Neural cell (in vitro differentiated cells): ENCODE results near the gene IFI16. TPM values are rescaled to one million over a fixed set of nuclear protein-coding genes. Genes with fewer than 3 reads are reported as not detected.
"Not testable (repeated sequence)": the region's sequence is repeated elsewhere in the genome, so short reads cannot be mapped to it uniquely, and the experiment has no call there.

ENCODE experiments used
- H2AFZ ChIP-seq: fragments of 200-600, 300-800 bp; sonication (generic), shearing (Covaris generic); 2 replicates; pipeline ENCODE4 v1.6.0; 2014; ENCODE audit warnings: low read depth, mild to moderate bottlenecking, antibody characterized with exemption, low read length, moderate library complexity
- H3F3A ChIP-seq: fragments of 200-600 bp; shearing (Covaris generic); 2 replicates; pipeline ENCODE4 v1.6.1; 2016; ENCODE audit warnings: mild to moderate bottlenecking, moderate library complexity, mixed read lengths, antibody characterized with exemption, low read length; ENCODE audit not compliant: insufficient read depth, poor library complexity, severe bottlenecking
- H3K27ac ChIP-seq: fragments of 200-600, 300-800 bp; sonication (generic), shearing (Covaris generic); 2 replicates; pipeline ENCODE4 v1.5.1; 2014; ENCODE audit warnings: mild to moderate bottlenecking, low read length, moderate library complexity
- H3K27me3 ChIP-seq: fragments of 300-800, 200-600 bp; sonication (generic), shearing (Covaris generic); 2 replicates; pipeline ENCODE4 v1.6.0; 2014; ENCODE audit warnings: mild to moderate bottlenecking, low read depth, low read length, moderate library complexity; ENCODE audit not compliant: insufficient read depth
- H3K36me3 ChIP-seq: fragments of 300-800, 200-600 bp; sonication (generic), shearing (Covaris generic); 2 replicates; pipeline ENCODE4 v1.5.1; 2014; ENCODE audit warnings: mild to moderate bottlenecking, antibody characterized with exemption, low read length, moderate library complexity; ENCODE audit not compliant: insufficient read depth
- H3K4me2 ChIP-seq: fragments of 300-800, 200-600 bp; sonication (generic), shearing (Covaris generic); 2 replicates; pipeline ENCODE4 v1.6.0; 2014; ENCODE audit warnings: mild to moderate bottlenecking, low read length
- H3K4me3 ChIP-seq: fragments of 300-800, 200-600 bp; sonication (generic), shearing (Covaris generic); 2 replicates; pipeline ENCODE4 v1.5.1; 2014; ENCODE audit warnings: mild to moderate bottlenecking, low read length, moderate library complexity
- H3K79me2 ChIP-seq: fragments of 200-600 bp; shearing (Covaris generic); replicated peaks from 2 replicates; pipeline ENCODE4 v1.6.0; 2014; ENCODE audit warnings: mild to moderate bottlenecking, low read length, moderate library complexity; ENCODE audit not compliant: insufficient read depth
- H3K9ac ChIP-seq: fragments of 300-800, 200-600 bp; sonication (generic), shearing (Covaris generic); 2 replicates; pipeline ENCODE4 v1.6.1; 2016; ENCODE audit warnings: mild to moderate bottlenecking, low read length, mixed read lengths
- H3K9me2 ChIP-seq: fragments of 200-600 bp; shearing (Covaris generic); 2 replicates; pipeline ENCODE4 v1.6.1; 2016; ENCODE audit warnings: mild to moderate bottlenecking, low read length, mixed read lengths; ENCODE audit not compliant: insufficient read depth
- H3K9me3 ChIP-seq: fragments of 200-600, 300-800 bp; sonication (generic), shearing (Covaris generic); 2 replicates; pipeline ENCODE4 v1.6.1; 2016; ENCODE audit warnings: mild to moderate bottlenecking, mixed run types, low read length, moderate library complexity, mixed read lengths
- H4K20me1 ChIP-seq: fragments of 200-600 bp; shearing (Covaris generic); 2 replicates; pipeline ENCODE4 v1.6.1; 2016; ENCODE audit warnings: mild to moderate bottlenecking, mixed run types; ENCODE audit not compliant: insufficient read depth
- CTCF ChIP-seq: fragments of 450-650 bp; IDR thresholded peaks from 2 replicates; pipeline ENCODE4 v1.5.1; 2014; ENCODE audit warnings: antibody characterized with exemption, mild to moderate bottlenecking, moderate library complexity; ENCODE audit not compliant: poor library complexity, severe bottlenecking
- EP300 ChIP-seq: fragments of 450-650 bp; conservative IDR thresholded peaks from 2 replicates; pipeline ENCODE4 v1.6.1; 2014; ENCODE audit warnings: antibody characterized with exemption, mild to moderate bottlenecking, moderate library complexity; ENCODE audit not compliant: poor library complexity, severe bottlenecking
- EZH2 ChIP-seq: fragments of 200-600, 300-800 bp; shearing (Covaris generic), sonication (generic); IDR thresholded peaks from 2 replicates; pipeline ENCODE4 v1.6.1; 2014; ENCODE audit warnings: antibody characterized with exemption, low read length, borderline replicate concordance, mild to moderate bottlenecking; ENCODE audit not compliant: insufficient read depth, poor library complexity, severe bottlenecking
- MXI1 ChIP-seq: fragments of 450-650 bp; conservative IDR thresholded peaks from 2 replicates; pipeline ENCODE4 v1.6.1; 2014; ENCODE audit warnings: antibody characterized with exemption, mild to moderate bottlenecking; ENCODE audit not compliant: poor library complexity, severe bottlenecking
- POLR2AphosphoS5 ChIP-seq: IDR thresholded peaks from 2 replicates; pipeline ENCODE4 v1.6.1; 2012
- RAD21 ChIP-seq: fragments of 450-650 bp; conservative IDR thresholded peaks from 2 replicates; pipeline ENCODE4 v1.6.1; 2014; ENCODE audit warnings: antibody characterized with exemption, mild to moderate bottlenecking, moderate library complexity
- REST ChIP-seq: IDR thresholded peaks from 2 replicates; pipeline ENCODE4 v1.6.1; 2012; ENCODE audit warnings: borderline replicate concordance
- SMC3 ChIP-seq: fragments of 450-650 bp; conservative IDR thresholded peaks from 2 replicates; pipeline ENCODE4 v1.6.1; 2014; ENCODE audit warnings: antibody characterized with exemption, mild to moderate bottlenecking, moderate library complexity; ENCODE audit not compliant: poor library complexity
- TAF1 ChIP-seq: IDR thresholded peaks from 2 replicates; pipeline ENCODE4 v1.6.1; 2012; ENCODE audit warnings: low read depth
- polyA plus RNA-seq: library from polyadenylated mRNA; depleted of rRNA; stranded (reverse); fragments of >200 nt; gene quantifications from 2 replicates; pipeline ENCODE4 v1.2.3, GENCODE V29; 2014

The IFI16 gene
- polyA plus RNA-seq, 1 donor from 2014 or later: not detected

- Histone ChIP-seq H4K20me1 (no peaks in the 10 kb centered on the region), H3K27me3 (no peaks in the 10 kb centered on the region), H3K79me2 (no peaks in the 10 kb centered on the region), H3K4me2 (no peak overlapping the region), H3K4me3 (no peak overlapping the region), H2AFZ (no peak overlapping the region), H3F3A (no peaks in the 10 kb centered on the region), H3K9me2 (no peaks in the 10 kb centered on the region), H3K9ac (no peak overlapping the region), H3K9me3 (no peaks in the 10 kb centered on the region), H3K36me3 (no peaks in the 10 kb centered on the region), H3K27ac (no peak overlapping the region)
- no peak for TF ChIP-seq POLR2AphosphoS5
- no peak for TF ChIP-seq CTCF
- TF ChIP-seq RAD21: no peak
- no peak for TF ChIP-seq TAF1
- no peak for TF ChIP-seq EP300
- TF ChIP-seq EZH2: no peak
- TF ChIP-seq SMC3: no peak
- TF ChIP-seq MXI1: no peak
- TF ChIP-seq REST: no peak
Observed at GRCh38 chr1:159009287-159009686, 420 bp upstream of the IFI16 start.

- no peak overlapping the region for H3K27ac ChIP-seq
- no peak overlapping the region for H3K4me2 ChIP-seq
Observed at GRCh38 chr1:159010391-159010790, 684 bp downstream of the IFI16 start.

GRCh38 chr1:159011001-159011400, 1.3 kb downstream of the IFI16 start:
- not testable (repeated sequence) for H3K9me3 ChIP-seq, H4K20me1 ChIP-seq, H3K36me3 ChIP-seq, H3K27me3 ChIP-seq, H2AFZ ChIP-seq, H3K27ac ChIP-seq, H3K4me3 ChIP-seq, H3F3A ChIP-seq, H3K79me2 ChIP-seq, H3K9me2 ChIP-seq, H3K9ac ChIP-seq, H3K4me2 ChIP-seq

More at GRCh38 chr1:159010391-159010790, 684 bp downstream of the IFI16 start:
- H3K79me2 ChIP-seq: no peaks in the 10 kb centered on the region
- TF ChIP-seq RAD21: no peak
- no peak overlapping the region for H2AFZ ChIP-seq
- H3K9me3 ChIP-seq: no peaks in the 10 kb centered on the region
- H3K4me3 ChIP-seq: no peak overlapping the region
- H3K9ac ChIP-seq: no peak overlapping the region
- no peaks in the 10 kb centered on the region for H3K27me3 ChIP-seq
- H4K20me1 ChIP-seq: no peaks in the 10 kb centered on the region
- no peaks in the 10 kb centered on the region for H3K9me2 ChIP-seq
- no peaks in the 10 kb centered on the region for H3K36me3 ChIP-seq
- H3F3A ChIP-seq: no peaks in the 10 kb centered on the region
